ENCODE results near the gene CACTIN. TPM values are rescaled to one million over a fixed set of nuclear protein-coding genes. Genes with fewer than 3 reads are reported as not detected.
"Not testable (repeated sequence)": the region's sequence is repeated elsewhere in the genome, so short reads cannot be mapped to it uniquely, and the experiment has no call there.

The CACTIN gene
- total RNA-seq, 1 experiment from 2014 or later = 36.3 TPM

DNA sequence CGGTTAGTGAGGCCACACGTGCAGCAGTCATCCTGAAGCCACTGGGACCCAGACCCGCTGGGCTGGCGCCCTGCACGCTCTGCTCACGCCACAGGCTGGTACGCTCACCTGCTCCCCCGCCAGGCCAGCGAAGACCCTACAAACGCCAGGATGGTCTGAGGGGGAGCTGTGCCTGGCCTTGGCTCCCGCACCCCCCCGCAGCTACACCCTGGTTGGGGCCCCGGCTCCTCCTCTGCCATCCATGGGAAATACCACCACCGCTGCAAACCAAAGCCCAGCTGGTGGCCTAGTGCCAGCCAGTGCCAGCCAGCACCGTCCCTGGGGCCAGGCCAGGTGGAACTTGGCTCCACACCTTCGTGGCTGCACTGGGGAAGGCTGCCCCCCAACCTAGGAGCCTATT lies 23.3 kb upstream of the CACTIN start:
- BruUV-seq (replicated peaks) = no TSS peak
- TF ChIP-seq EZH2 (IDR thresholded peaks at IDR 0.05; ENCODE audit: borderline replicate concordance, low read depth, low read length, poor library complexity, severe bottlenecking) = no peak
- TF ChIP-seq CTCF (conservative IDR thresholded peaks at IDR 0.05; ENCODE audit: low read depth, low read length) = no peak
- Histone ChIP-seq H3K27me3 (replicated peaks; ENCODE audit: insufficient read depth, low read depth, low read length, poor library complexity) (no peaks in the 10 kb centered on the region), H3K4me3 (ENCODE audit: low read depth, low read length, poor library complexity, severe bottlenecking) (no peak overlapping the region), H3K9me3 (ENCODE audit: low read depth, low read length, poor library complexity, severe bottlenecking) (no peaks in the 10 kb centered on the region), H3K4me1 (ENCODE audit: insufficient read depth, low read length, poor library complexity, severe bottlenecking) (no peaks in the 10 kb centered on the region), H3K36me3 (ENCODE audit: insufficient read depth, low read length, poor library complexity, severe bottlenecking) (peaks cover 9% of the 10 kb centered on the region), H3K27ac (ENCODE audit: low read depth, low read length, poor library complexity, severe bottlenecking) (no peak overlapping the region)
- ChIA-PET CTCF (interaction anchor here (0.6 kb wide), 1 partner anchor 424 kb away, joined by 10 read pairs; no protein-coding TSS in a partner anchor), POLR2A (ENCODE audit: low non-redundant PET) (no interaction called here)
- no peak for DNase-seq (ENCODE audit: low spot score)
- intact Hi-C loops (cut with micrococcal nuclease; ENCODE audit: unreplicated experiment) = loop anchor here (10.0 kb wide), 1 partner anchor 165 kb away; no protein-coding TSS in a partner anchor

DNA sequence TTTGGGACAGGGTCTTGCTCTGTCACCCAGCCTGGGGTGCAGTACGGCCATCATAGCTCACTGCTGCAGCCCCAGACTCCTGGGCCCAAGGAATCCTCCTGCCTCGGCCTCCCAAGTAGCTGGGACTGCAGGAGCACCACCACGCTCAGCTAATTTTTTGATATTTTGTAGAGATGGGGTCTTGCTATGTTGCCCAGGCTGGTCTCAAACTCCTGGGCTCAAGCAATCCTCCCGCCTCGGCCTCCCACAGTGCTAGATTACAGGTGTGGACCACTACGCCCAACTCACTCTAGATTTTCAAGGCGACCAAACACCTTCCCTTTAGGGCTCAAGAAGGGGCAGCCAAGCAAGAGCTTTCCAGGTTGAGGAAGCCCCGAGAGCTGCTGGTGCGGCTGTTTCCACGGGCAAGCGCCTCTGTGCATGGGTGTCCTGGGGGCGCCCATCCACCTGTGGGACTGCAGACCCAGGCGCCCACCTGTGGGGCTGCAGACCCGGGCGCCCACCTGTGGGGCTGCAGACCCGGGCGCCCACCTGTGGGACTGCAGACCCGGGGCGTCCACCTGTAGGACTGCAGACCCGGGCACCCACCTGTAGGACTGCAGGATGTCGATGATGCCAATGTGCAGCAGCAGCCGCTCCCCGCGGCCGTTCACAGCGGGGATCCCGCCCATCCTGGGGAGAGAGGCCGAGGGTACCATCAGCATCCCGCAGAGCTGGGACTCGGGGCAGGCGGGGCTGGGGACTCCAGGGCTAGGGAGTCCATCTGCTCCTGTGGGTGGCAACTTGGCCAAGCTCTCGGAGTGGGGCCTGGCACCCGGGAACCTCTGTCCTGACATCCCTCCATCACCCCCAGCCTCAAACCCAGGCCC lies 21.7 kb upstream of the CACTIN start:
- POLR2A ChIA-PET (ENCODE audit: low non-redundant PET) = no interaction called here
- CTCF ChIA-PET = interaction anchor here (0.6 kb wide), 1 partner anchor 147 kb away, joined by 5 read pairs; no protein-coding TSS in a partner anchor
- no peak for DNase-seq (ENCODE audit: low spot score)
- no peaks in the 10 kb centered on the region for H3K9me3 ChIP-seq (ENCODE audit: low read depth, low read length, poor library complexity, severe bottlenecking)
- BruUV-seq (replicated peaks) = no TSS peak
- intact Hi-C loops (cut with micrococcal nuclease; ENCODE audit: unreplicated experiment) = no loop called here
- H3K4me3 ChIP-seq (ENCODE audit: low read depth, low read length, poor library complexity, severe bottlenecking) = no peak overlapping the region
- TF ChIP-seq CTCF (conservative IDR thresholded peaks at IDR 0.05; ENCODE audit: low read depth, low read length) (no peak), EZH2 (IDR thresholded peaks at IDR 0.05; ENCODE audit: borderline replicate concordance, low read depth, low read length, poor library complexity, severe bottlenecking) (no peak)
- no peaks in the 10 kb centered on the region for H3K27me3 ChIP-seq (replicated peaks; ENCODE audit: insufficient read depth, low read depth, low read length, poor library complexity)
- no peak overlapping the region for H3K27ac ChIP-seq (ENCODE audit: low read depth, low read length, poor library complexity, severe bottlenecking)
- peaks cover 9% of the 10 kb centered on the region for H3K36me3 ChIP-seq (ENCODE audit: insufficient read depth, low read length, poor library complexity, severe bottlenecking)
- no peaks in the 10 kb centered on the region for H3K4me1 ChIP-seq (ENCODE audit: insufficient read depth, low read length, poor library complexity, severe bottlenecking)

GRCh38 chr19:3647102-3647501 lies 20.5 kb upstream of the CACTIN start:
- intact Hi-C loops (cut with micrococcal nuclease; ENCODE audit: unreplicated experiment); CTCF ChIA-PET; POLR2A ChIA-PET (ENCODE audit: low non-redundant PET); H3K27ac ChIP-seq (ENCODE audit: low read depth, low read length, poor library complexity, severe bottlenecking); H3K4me3 ChIP-seq (ENCODE audit: low read depth, low read length, poor library complexity, severe bottlenecking); DNase-seq (ENCODE audit: low spot score); H3K36me3 ChIP-seq (ENCODE audit: insufficient read depth, low read length, poor library complexity, severe bottlenecking); H3K4me1 ChIP-seq (ENCODE audit: insufficient read depth, low read length, poor library complexity, severe bottlenecking); BruUV-seq (replicated peaks); H3K9me3 ChIP-seq (ENCODE audit: low read depth, low read length, poor library complexity, severe bottlenecking); H3K27me3 ChIP-seq (replicated peaks; ENCODE audit: insufficient read depth, low read depth, low read length, poor library complexity): not testable (repeated sequence)

Measured in A673 (cell line).